GM19193 (cell line): Measurements from ENCODE around the gene TEP1.

ENCODE experiments used
- POLR2A ChIP-seq: IDR thresholded peaks from 4 replicates; pipeline ENCODE4 v1.6.1; 2011; ENCODE audit not compliant: insufficient read depth, insufficient read length; ENCODE audit errors: extremely low read depth

TEP1 gene

GRCh38 chr14:20416223-20416622 is 2.9 kb upstream of the TEP1 start:
- TF ChIP-seq POLR2A = no peak

GRCh38 chr14:20415782-20416206 is 2.5 kb upstream of the TEP1 start:
- TF ChIP-seq POLR2A = no peak

DNA sequence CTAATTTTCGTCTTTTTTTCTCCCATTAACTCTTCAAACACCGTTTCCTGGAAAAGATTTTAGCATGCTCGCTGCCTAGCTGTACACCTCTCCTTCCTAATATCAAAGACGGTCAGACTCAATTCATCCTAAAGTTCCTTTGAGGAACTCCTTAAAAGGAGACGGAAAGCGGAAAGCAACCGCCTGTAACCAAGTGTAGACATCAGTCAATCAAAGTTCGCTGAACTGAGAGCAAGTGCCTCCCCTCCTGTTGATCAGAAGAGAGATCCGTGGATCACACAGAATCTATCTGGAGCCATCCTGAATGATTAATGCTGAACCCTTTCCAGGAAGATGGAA is 412 bp upstream of the TEP1 start:
- no peak for TF ChIP-seq POLR2A

- no peak for TF ChIP-seq POLR2A
These were observed 890 bp downstream of the TEP1 start for GRCh38 chr14:20412411-20412810.

DNA sequence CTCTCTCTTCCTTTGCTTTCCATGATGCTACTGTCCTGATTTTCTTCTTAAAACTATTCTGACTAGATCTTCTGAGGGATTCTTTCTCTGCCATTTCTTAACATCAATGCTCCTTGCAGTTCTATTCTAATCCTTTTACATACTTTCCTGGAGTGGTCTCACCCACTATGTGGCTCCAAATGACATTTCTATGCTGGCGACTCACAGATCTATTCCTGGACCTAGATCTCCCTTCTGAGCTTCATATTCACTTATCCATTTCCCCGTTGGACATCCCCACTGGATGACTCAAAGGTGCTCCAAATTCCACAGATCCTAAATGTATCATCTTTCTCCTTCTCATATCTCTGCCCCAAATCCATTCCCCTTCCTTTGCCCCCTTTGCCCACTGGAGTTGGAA is 4.1 kb downstream of the TEP1 start:
- TF ChIP-seq POLR2A = no peak

DNA sequence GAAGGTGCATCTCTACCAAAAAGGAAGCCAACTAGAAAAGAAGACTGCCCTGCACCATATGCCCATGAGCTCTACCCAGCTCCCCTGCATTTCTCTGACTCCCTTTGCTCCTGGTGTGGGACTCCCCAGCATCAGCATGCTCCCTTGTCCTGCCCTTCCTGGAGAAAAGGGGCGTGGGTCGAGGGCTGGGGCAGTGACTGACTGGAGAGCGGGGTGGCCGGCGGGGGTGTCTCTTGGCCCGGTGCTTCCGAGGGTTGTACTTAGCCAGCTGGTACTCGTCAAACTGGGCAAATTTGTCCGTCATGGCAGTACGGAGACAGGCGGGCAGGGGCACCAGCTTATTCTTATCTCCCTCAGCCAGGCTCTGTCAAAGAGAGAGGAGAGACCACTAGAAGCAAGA is 9.8 kb downstream of the TEP1 start:
- no peak for TF ChIP-seq POLR2A

DNA sequence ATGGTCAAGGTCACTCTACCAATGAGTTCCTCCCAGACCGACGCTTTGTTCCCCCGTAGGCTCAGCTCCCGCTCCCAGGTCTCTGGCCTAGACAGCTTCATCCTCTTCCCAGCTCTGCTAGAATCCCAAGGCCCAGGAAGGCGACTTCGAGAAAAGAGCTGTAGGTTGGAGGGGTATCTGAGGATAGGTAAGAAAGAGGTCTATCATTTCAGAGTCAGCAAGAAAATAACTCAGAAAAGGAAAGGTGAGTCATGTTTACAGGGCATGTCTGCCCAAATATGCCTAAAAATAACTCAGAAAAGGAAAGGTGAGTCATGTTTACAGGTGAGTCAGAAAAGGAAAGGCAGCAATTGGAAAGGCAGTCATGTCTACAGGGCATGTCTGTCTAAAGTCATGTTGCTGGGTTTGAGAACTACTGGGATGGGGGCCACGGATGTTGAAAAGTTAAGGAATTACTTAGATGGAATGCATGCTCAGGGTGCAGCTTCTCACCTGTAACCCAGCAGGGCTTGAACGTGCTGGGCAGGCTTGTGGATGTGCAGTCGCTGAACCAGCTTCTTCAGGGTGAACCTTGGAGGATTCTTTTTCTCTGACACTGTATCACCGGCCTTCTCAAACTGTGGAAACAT is 12.2 kb downstream of the TEP1 start:
- no peak for TF ChIP-seq POLR2A

- TF ChIP-seq POLR2A = no peak
These were observed 12.7 kb downstream of the TEP1 start for GRCh38 chr14:20400589-20400964.

DNA sequence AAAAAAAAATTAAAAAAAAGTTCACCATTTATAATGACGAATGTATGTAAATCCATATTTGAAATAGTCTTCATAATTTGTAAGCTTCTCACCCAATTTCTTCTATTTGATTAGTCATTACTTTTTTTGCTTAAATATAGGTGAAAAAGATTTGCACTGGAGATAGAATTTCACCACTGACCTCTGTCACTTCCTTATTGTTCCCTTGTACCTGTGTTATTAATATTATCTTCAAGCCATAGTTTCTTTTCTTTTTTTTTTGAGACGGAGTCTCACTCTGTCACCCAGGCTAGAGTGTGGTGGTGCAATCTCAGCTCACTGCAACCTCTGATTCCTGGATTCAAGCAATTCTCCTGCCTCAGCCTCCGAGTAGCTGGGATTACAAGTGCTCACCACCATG is 15.8 kb downstream of the TEP1 start:
- no peak for TF ChIP-seq POLR2A

- TF ChIP-seq POLR2A = no peak
These were observed 21.8 kb downstream of the TEP1 start for GRCh38 chr14:20391505-20391904.

- TF ChIP-seq POLR2A = no peak
These were observed 25.1 kb downstream of the TEP1 start for GRCh38 chr14:20388159-20388558.

GRCh38 chr14:20387576-20387975 is 25.7 kb downstream of the TEP1 start:
- TF ChIP-seq POLR2A = no peak

- no peak for TF ChIP-seq POLR2A
These were observed 26.9 kb downstream of the TEP1 start for GRCh38 chr14:20386276-20386855.

DNA sequence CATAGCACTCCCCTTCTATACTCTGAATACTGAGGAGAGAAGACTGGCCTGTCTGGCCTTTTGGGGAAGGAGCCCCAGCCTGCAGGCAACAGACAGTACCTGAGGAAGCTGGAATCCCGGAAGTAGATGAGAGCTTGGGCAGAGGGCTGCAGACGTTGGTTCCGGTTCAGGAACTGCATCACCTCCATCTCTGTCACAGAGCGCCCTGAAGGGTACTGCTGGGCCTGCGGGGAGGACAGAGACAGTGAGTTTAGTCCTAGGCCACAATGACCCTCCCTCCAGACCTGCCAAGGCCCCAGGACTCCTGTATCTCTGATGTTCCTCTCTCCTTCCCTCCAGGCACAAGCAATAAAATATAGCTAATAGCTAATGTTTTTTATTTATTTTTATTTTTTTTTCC is 28.4 kb downstream of the TEP1 start:
- TF ChIP-seq POLR2A = no peak

DNA sequence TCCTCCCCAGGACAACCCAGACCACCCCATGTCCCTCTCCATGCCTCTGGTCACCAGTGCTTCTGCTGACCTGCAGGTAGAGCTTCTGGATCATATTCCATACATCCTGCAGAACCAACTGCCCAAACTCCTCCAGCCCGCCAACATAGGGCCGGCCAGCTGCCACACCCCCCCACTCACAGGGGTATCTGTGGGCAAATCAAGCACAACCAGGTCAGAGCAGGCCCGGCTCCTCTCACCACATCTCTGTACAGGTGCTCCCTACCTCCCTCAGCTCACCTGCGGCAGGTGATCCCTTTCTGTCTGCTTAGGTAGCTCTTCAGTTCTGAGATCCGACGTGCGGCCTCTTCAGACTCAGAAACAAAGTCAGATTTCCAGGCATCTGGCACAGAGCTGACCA is 29.0 kb downstream of the TEP1 start:
- TF ChIP-seq POLR2A = no peak

DNA sequence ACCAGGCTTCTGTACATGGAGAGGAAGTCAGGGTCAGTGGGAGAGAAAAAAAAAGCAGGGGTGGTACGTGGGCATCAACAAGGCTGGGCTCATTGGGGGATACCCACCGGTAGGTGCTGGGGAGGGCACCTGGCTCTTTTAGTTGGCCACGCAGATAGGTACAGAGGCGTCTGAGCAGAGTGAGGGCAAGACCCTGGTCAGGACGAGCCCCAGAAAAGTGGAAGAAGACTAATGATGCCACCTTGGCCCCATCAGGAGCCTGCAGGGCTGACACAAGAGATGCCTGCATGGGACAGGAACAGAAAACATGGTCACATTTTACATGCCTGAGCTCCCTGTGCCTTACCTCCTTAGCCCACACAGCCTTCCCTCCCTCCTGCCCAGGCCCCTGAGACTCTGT is 29.7 kb downstream of the TEP1 start:
- no peak for TF ChIP-seq POLR2A

DNA sequence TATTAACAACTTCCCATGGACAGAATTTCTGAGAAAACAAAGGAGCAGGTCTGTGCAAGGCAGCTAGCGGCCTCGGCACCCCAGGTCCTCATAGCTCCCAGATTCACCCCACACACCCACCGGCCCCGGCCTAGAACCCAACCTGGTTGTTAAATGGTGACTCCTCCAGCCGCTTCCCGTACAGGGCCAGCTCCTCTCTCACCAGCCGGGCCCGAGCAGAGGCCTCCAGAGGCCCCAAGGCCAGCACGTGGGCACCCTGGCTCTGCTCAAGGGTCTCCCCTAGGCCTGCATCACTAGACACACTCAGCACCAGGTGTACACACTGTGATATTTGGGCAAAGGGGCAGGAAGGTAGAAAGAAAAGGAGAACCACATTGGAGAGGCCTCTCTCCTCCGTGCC is 30.3 kb downstream of the TEP1 start:
- TF ChIP-seq POLR2A = no peak
